ENCODE data around the gene DOCK2.
"Not testable (repeated sequence)": the region's sequence is repeated elsewhere in the genome, so short reads cannot be mapped to it uniquely, and the experiment has no call there.

DOCK2 gene

GRCh38 chr5:169832845-169833244, 195.8 kb downstream of the DOCK2 start:
- no peak for DNase-seq

- not testable (repeated sequence) for DNase-seq
Observed at GRCh38 chr5:169833681-169834292, 196.7 kb downstream of the DOCK2 start.

- DNase-seq: not testable (repeated sequence)
Observed at GRCh38 chr5:169834540-169834939, 197.5 kb downstream of the DOCK2 start.

GRCh38 chr5:169836835-169837536, 199.9 kb downstream of the DOCK2 start:
- DNase-seq: no peak

GRCh38 chr5:169837686-169838085, 200.6 kb downstream of the DOCK2 start:
- DNase-seq: no peak

GRCh38 chr5:169838688-169839087, 201.6 kb downstream of the DOCK2 start:
- no peak for DNase-seq

- DNase-seq: no peak
Observed at GRCh38 chr5:169840405-169840804, 203.3 kb downstream of the DOCK2 start.

GRCh38 chr5:169842699-169843098, 205.6 kb downstream of the DOCK2 start:
- no peak for DNase-seq

GRCh38 chr5:169847519-169847918, 210.4 kb downstream of the DOCK2 start:
- DNase-seq: no peak

- no peak for DNase-seq
Observed at GRCh38 chr5:169848271-169848670, 211.2 kb downstream of the DOCK2 start.

GRCh38 chr5:169848792-169849191, 211.7 kb downstream of the DOCK2 start:
- no peak for DNase-seq

- DNase-seq: no peak
Observed at GRCh38 chr5:169850409-169850808, 213.3 kb downstream of the DOCK2 start.

- DNase-seq: no peak
Observed at GRCh38 chr5:169851321-169851850, 214.3 kb downstream of the DOCK2 start.

- DNase-seq: no peak
Observed at GRCh38 chr5:169856571-169856970, 219.5 kb downstream of the DOCK2 start.

GRCh38 chr5:169860585-169860984, 223.5 kb downstream of the DOCK2 start:
- no peak for DNase-seq

GRCh38 chr5:169861433-169861832, 224.4 kb downstream of the DOCK2 start:
- no peak for DNase-seq

- no peak for DNase-seq
Observed at GRCh38 chr5:169861934-169862333, 224.9 kb downstream of the DOCK2 start.

- DNase-seq: no peak
Observed at GRCh38 chr5:169862391-169862811, 225.3 kb downstream of the DOCK2 start.

GRCh38 chr5:169864483-169864882, 227.4 kb downstream of the DOCK2 start:
- DNase-seq: no peak

GRCh38 chr5:169867347-169867746, 230.3 kb downstream of the DOCK2 start:
- no peak for DNase-seq

GRCh38 chr5:169869066-169869465, 232.0 kb downstream of the DOCK2 start:
- DNase-seq: no peak

- no peak for DNase-seq
Observed at GRCh38 chr5:169870211-169870610, 233.1 kb downstream of the DOCK2 start.

- DNase-seq: no peak
Observed at GRCh38 chr5:169871826-169872490, 234.9 kb downstream of the DOCK2 start.

- DNase-seq: no peak
Observed at GRCh38 chr5:169873642-169874041, 236.6 kb downstream of the DOCK2 start.
